HG02840 (cell line): Measurements from ENCODE around the gene FAM110D.

Source experiments
- ATAC-seq: cut with Tn5 transposase; IDR thresholded peaks from one replicate; pipeline ENCODE4 v1.9.1; 2021; ENCODE audit warnings: mild to moderate bottlenecking, moderate library complexity, moderate number of reproducible peaks; ENCODE audit not compliant: unreplicated experiment, low FRiP score

FAM110D gene

GRCh38 chr1:26127235-26128163 lies 31.4 kb upstream of the FAM110D start:
- no peak for ATAC-seq

DNA sequence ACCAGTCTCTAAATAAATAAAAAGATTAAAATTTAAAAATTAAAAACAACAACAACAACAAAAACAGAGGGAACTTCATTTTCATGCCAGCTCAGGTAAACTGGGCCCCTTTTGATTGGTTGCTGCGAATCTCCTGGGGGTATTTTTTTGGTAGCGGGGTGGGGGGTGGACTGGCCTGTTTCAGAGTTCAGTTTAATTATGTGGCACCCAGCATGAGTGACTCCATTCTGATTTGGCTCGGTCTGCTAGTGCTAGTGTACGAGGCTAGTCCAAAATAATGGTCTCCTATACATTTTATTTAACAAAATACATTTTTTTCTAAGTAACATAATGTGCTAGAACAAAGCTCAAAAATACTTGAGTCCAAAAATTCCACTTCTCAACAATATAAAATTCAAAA lies 29.1 kb upstream of the FAM110D start:
- ATAC-seq = no peak

GRCh38 chr1:26130695-26131094 lies 28.2 kb upstream of the FAM110D start:
- no peak for ATAC-seq

GRCh38 chr1:26132128-26132833 lies 26.6 kb upstream of the FAM110D start:
- ATAC-seq = no peak

DNA sequence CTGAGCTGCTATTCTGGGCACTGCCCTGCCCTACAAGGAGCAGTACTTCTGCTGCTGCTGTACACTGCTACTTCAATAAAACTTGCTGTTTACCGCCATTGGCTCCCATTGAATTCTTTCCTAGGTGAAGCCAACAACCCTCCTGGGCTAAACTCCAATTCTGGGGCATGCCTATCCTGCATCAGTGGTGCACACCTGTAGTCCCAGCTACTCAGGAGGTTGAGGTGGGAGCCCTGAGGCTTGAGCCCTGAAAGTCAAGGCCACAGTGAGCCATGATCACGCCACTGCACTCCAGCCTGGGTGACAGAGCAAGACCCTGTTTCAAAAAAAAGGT lies 26.1 kb upstream of the FAM110D start:
- no peak for ATAC-seq

- no peak for ATAC-seq
These were observed 24.4 kb upstream of the FAM110D start for GRCh38 chr1:26134466-26134865.

GRCh38 chr1:26138974-26139558 lies 19.8 kb upstream of the FAM110D start:
- ATAC-seq = no peak

GRCh38 chr1:26142159-26142558 lies 16.7 kb upstream of the FAM110D start:
- ATAC-seq = no peak

DNA sequence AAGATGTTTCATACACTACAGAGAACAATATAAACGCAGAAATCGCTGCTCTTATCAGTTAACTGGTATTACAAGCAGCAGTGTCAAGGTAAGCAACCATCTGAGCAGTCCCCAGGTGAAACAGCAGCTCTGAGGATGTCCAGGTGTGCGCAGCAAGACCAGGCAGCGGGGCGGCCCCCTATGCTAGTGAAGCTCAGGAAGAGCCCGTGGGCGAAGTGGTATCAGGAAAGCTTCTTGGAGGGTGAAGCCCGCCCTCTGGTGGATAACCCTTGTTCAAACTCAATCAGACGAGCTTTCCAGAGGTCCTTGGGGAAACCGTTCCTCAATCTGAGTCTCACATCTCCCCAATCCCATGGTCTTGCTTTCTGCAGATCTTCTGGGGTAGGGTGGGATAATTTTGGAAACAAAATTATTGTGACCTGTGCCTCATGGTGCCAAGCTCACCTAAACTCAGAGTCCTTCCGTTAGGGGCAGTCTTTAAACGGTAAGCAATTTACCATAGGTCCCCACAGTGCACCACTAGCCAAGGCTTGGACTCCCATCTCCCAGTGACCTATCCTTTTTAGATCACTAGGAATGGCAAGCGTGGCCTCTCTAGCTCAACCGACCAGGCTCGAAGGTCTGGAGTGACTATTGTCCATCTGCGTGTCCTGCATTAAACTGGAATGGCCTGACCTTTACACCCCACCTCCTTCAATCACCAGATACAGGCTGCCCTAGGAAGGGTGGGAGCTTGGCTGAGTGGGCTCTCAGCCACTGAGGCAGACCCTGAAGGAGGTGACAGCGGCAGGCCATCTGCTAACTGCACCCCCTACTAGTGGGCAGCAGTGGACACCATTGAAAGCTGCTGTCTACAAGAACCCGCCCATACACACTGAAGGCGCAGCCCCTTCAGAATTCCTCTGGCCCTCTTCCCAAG lies 13.6 kb upstream of the FAM110D start:
- no peak for ATAC-seq

DNA sequence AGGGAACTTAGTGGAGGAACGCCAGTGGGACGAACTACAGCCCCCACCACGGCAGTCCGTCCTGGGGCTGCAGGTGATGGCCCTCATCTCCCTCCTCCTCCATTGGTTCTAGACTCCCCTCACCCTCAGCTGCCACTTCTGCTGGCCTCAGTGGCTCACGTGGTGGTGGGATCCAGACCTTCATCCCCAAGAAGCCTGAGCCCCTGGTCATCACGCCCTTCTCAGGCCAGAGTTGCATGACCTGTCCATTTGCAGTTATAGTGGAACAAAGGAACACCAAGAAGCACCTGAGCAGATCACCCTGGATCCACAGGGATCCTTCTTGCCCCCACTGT lies 13.0 kb upstream of the FAM110D start:
- ATAC-seq = no peak

DNA sequence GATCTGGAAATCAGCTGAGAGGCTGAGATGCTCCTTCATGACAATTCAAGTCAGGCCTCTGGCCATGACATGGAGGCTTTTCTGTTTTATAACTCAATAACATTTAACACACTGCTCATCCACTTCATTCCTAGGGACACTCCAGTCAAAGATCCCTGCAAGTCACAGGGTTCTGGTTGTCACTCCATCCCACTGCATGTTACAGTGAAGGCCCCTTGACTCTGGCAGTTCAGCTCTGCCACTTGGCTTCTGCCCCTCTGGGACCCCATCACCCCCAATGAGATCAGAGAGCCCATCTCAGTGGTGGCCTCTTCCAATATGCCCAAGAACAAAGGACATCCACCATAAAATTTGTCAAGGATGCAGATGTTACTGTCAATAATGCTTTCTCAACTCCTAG lies 10.0 kb upstream of the FAM110D start:
- ATAC-seq = no peak

- ATAC-seq = no peak
These were observed 4.8 kb upstream of the FAM110D start for GRCh38 chr1:26153966-26154532.

DNA sequence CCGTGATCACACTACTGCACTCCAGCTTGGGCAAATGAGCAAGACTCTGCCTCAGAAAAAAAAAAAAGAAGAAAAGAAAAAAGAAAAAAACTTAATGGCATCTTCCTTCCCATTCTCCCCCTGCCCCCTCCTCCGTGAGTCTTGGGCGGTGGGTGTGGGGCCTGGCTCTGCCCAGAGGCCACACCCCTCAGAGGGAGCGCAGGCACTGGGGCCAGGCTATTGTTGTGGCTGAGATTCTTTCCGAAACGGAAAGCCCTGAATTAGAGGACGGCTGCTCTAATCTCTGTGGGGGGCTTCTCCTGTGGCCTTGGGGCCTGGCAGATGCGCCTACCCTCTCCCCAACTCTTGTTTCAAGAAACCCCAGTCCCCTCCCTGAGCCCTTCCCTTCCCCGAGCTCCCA lies 4.1 kb upstream of the FAM110D start:
- ATAC-seq = no peak

GRCh38 chr1:26155370-26156284 lies 3.3 kb upstream of the FAM110D start:
- no peak for ATAC-seq

DNA sequence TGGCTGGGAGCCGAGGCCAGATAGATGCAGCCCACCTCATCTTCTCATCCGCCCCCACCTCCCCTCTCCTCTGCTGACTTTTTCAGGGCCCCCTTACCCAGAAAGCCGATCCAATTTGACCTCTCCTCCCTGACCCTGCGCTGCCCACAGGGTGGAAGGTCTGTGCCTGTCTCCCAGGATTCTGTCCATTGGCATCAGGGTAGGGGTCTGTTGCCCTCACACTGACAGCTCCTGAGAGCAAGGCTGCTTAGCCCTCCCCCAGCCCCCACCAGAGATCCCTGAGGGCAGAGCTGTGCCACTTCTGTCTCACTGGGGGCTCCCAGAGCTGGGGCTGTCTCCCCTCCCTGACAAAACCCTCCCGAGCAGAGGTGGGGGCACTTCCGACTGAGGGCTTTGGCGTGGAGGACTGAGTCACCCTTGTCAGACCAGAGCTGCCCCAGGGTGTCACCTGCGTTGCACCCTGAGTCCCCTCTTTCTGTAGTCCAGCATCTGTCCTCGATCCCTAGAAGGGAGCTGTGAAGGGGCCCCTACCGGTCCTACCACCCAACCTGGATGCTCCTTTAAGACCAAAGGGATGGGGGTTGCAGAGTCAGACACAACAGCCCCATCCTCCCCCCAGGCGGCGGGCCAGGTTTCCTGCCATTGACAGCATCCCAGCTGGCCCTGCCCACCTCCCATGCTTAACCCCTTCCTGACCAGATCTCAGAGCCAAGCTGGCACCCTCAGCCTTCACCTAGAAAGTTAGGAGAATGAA lies 2.4 kb upstream of the FAM110D start:
- ATAC-seq = no peak

- ATAC-seq = no peak
These were observed 490 bp upstream of the FAM110D start for GRCh38 chr1:26158271-26158907.

DNA sequence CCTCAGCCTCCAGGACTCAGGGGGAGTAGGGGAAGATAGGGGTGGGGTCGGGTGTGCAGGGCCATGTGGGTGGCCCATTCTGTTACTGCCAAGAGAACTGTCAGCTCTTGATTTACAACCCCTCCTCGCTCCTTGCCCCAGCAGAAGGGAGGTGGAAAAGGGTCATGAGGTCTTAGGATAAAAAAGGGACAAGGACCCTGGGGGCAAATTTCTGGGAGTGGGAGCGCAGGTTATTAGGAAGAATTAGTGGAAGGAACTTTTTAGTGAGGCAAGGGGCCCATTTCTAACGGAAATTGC lies 812 bp downstream of the FAM110D start:
- no peak for ATAC-seq
